Measurements from ENCODE around the gene NRN1L.

- TF ChIP-seq, protein P1, sequence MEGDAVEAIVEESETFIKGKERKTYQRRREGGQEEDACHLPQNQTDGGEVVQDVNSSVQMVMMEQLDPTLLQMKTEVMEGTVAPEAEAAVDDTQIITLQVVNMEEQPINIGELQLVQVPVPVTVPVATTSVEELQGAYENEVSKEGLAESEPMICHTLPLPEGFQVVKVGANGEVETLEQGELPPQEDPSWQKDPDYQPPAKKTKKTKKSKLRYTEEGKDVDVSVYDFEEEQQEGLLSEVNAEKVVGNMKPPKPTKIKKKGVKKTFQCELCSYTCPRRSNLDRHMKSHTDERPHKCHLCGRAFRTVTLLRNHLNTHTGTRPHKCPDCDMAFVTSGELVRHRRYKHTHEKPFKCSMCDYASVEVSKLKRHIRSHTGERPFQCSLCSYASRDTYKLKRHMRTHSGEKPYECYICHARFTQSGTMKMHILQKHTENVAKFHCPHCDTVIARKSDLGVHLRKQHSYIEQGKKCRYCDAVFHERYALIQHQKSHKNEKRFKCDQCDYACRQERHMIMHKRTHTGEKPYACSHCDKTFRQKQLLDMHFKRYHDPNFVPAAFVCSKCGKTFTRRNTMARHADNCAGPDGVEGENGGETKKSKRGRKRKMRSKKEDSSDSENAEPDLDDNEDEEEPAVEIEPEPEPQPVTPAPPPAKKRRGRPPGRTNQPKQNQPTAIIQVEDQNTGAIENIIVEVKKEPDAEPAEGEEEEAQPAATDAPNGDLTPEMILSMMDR (conservative IDR thresholded peaks at IDR 0.05; ENCODE audit: low read depth, low read length): no peak
- TF ChIP-seq POLR2A (IDR thresholded peaks at IDR 0.05; ENCODE audit: low read depth, low read length) (no peak), FOS (IDR thresholded peaks at IDR 0.05; ENCODE audit: low read depth, low read length) (no peak), RAD21 (IDR thresholded peaks at IDR 0.05; ENCODE audit: low read length) (no peak), ELK1 (IDR thresholded peaks at IDR 0.05; ENCODE audit: borderline replicate concordance, low read depth, low read length) (no peak), CEBPB (IDR thresholded peaks at IDR 0.05; ENCODE audit: low read depth, low read length) (no peak), MXI1 (IDR thresholded peaks at IDR 0.05; ENCODE audit: borderline replicate concordance, low read depth, low read length) (no peak), CHD1 (IDR thresholded peaks at IDR 0.05; ENCODE audit: low read depth, low read length) (no peak), RFX5 (IDR thresholded peaks at IDR 0.05; ENCODE audit: low read depth, low read length) (no peak)
These were observed 18.1 kb downstream of the NRN1L start for GRCh38 chr16:67902831-67903230.
